Measurements from ENCODE around the gene FAM13A.

Gene FAM13A

DNA sequence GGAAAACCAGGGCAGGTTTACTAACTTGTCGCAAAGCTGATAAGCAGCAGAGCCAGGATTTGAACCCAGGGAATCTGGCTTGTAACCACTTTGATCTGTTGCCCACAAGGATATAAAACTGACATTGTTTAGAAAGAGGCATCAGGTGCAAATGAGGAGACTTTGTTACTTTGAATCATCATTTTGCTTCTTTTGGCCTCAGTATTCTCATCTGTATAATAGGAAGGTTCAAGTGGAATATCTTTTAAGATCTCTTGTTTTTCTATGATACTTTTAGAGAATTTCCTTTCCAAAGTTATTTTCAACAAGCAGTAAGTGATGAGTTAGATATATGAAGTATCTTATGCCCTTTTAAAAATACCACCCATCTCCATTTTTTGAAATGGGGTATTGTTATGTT, 301.5 kb downstream of the FAM13A start:
- no peak for DNase-seq (ENCODE audit: low read depth, low spot score)
- no peak overlapping the region for H3K4me3 ChIP-seq (ENCODE audit: low read depth, low read length)
- in situ Hi-C loops (cut with HindIII; ENCODE audit: low sequenced_read_pairs) = no loop called here
- TF ChIP-seq, protein P1, sequence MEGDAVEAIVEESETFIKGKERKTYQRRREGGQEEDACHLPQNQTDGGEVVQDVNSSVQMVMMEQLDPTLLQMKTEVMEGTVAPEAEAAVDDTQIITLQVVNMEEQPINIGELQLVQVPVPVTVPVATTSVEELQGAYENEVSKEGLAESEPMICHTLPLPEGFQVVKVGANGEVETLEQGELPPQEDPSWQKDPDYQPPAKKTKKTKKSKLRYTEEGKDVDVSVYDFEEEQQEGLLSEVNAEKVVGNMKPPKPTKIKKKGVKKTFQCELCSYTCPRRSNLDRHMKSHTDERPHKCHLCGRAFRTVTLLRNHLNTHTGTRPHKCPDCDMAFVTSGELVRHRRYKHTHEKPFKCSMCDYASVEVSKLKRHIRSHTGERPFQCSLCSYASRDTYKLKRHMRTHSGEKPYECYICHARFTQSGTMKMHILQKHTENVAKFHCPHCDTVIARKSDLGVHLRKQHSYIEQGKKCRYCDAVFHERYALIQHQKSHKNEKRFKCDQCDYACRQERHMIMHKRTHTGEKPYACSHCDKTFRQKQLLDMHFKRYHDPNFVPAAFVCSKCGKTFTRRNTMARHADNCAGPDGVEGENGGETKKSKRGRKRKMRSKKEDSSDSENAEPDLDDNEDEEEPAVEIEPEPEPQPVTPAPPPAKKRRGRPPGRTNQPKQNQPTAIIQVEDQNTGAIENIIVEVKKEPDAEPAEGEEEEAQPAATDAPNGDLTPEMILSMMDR (IDR thresholded peaks at IDR 0.05; ENCODE audit: low read depth, low read length) = no peak

DNA sequence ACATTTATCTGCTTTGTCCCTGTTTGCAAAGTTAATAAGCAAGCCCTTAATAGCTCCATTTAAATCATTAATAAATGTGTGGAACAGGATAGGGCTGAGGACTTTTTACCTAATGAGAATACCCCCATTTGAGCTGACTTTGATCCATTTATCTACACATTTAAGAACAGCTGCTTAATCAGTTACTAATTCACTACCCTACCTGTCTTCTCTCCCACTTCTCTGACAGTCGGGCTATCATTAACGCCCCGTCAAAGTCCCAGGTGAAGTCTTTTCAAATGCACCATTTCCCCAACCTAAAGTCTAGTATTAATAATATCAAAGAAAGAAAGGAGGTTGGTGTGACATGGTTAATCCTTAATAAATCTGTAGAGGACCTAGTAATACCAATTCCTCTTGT, 302.2 kb downstream of the FAM13A start:
- in situ Hi-C loops (cut with HindIII; ENCODE audit: low sequenced_read_pairs) = no loop called here
- TF ChIP-seq, protein P1 (IDR thresholded peaks at IDR 0.05; ENCODE audit: low read depth, low read length) = no peak
- no peak overlapping the region for H3K4me3 ChIP-seq (ENCODE audit: low read depth, low read length)
- no peak for DNase-seq (ENCODE audit: low read depth, low spot score)

DNA sequence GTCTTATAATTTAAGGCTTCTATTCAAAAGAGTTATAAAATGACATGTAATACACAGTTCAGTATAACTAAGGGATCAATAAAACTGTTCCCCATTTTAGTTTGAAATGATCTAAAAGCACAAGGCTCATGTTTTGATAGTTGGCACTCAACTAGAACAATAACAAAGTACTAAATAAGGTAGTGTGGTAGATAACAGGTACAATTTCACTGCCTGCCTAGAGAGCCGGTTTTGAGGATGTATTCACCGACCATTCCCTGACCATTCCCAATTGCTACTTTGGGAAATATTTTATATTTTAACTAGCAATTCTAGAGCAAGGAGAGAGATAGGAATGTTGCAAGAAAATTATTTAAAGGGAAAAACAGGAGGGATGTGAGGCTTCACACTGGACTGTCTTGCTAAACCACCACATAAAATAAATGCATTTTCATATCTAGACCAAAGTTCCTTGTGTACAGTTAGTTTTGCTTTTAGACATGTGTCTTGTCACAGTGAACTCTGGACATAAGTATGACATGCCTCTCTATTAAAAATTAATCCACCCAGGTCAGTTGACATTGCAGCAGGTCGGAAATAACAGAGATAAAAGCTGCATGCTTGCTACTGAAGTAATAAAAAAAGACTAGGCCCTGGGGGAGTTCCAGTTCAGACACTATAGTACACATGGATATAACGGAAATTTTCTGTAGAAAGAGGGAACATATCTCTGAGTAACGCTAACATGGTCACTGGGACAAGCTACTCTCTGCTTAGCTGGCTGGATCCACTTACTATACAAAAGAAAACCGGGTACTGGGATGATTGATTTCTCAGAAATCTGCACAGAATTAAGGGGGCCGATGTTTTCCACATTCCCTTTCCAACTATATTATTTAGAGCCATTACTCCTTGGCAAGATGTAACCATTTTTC, 303.1 kb downstream of the FAM13A start:
- TF ChIP-seq, protein P1 (IDR thresholded peaks at IDR 0.05; ENCODE audit: low read depth, low read length) = no peak
- no peak overlapping the region for H3K4me3 ChIP-seq (ENCODE audit: low read depth, low read length)
- no peak for DNase-seq (ENCODE audit: low read depth, low spot score)
- in situ Hi-C loops (cut with HindIII; ENCODE audit: low sequenced_read_pairs) = no loop called here

DNA sequence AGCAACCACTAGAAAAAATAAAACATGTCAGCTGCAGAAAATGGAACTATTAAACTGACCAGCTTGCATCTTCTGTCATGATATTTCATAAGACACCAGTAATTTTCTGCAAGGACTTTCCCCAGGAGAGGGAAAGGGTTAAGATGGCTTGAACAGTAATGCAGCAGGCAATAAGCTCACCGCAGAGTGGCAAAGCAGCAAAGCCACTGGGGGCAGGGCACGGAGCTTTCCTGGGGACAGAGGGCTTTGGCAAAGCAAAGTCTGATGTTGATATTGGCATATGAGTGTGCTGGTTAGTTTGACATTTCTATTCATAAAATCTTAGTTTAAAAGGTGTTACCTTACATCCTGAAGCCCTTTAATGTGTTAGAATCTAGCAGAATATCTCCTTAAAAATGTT, 304.2 kb downstream of the FAM13A start:
- TF ChIP-seq, protein P1 (IDR thresholded peaks at IDR 0.05; ENCODE audit: low read depth, low read length) = no peak
- no peak overlapping the region for H3K4me3 ChIP-seq (ENCODE audit: low read depth, low read length)
- DNase-seq (ENCODE audit: low read depth, low spot score) = no peak
- in situ Hi-C loops (cut with HindIII; ENCODE audit: low sequenced_read_pairs) = no loop called here

DNA sequence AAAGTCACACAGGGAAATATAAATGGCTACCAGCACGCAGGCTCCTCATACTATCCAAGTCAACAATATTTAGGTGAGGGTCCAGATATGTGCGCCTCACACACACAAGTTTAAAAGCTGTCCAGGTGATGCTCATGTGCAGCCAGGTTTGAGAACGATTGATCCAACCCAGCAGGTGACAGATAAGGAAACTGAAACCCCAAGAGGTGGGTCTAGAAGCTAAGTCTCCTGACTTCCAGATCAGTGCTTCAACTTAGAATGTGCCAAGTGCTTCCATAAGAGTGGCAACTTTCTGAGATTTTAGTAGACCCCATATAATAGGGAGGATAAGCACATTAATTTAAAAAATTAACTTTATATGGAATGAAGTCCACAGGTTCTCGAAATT, 304.9 kb downstream of the FAM13A start:
- DNase-seq (ENCODE audit: low read depth, low spot score) = no peak
- in situ Hi-C loops (cut with HindIII; ENCODE audit: low sequenced_read_pairs) = no loop called here
- no peak overlapping the region for H3K4me3 ChIP-seq (ENCODE audit: low read depth, low read length)
- TF ChIP-seq, protein P1 (IDR thresholded peaks at IDR 0.05; ENCODE audit: low read depth, low read length) = no peak

DNA sequence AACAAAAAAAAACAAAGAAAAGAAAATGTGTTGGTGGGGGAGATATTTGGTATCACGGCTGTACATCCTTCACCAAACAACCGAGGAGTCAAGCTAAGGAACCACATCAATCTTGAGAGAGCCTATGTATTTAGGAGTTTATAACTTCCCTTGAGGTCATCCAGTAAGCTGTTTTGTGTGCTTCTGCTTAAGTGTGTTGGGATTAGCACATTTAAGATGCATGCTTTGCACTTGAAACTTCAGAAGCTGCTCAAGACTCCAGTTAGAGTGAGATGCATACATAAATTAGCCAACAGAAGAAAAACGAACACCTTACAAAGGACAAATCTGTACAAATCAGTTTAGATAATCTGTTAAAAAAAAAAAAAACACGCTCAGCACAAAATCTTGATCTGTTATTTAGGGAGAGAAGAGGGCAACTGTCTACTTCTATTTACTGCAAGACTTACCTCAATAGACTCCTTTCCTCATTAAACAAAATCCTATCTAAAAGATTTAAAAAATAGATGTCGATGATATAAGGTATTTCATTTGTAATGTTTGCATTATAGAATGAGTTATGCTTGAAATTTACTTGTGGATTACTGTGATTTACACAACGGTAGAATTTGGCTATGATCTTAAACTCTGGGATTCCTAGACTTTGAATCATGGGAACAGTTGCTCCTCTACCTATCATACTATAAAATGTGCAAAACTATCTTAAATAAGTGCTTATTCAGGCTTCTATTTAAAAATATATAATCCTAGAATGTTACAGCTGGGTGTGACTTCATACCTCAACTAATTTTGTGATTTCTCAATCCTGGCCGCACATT, 305.5 kb downstream of the FAM13A start:
- DNase-seq (ENCODE audit: low read depth, low spot score) = no peak
- in situ Hi-C loops (cut with HindIII; ENCODE audit: low sequenced_read_pairs) = no loop called here
- H3K4me3 ChIP-seq (ENCODE audit: low read depth, low read length) = no peak overlapping the region
- TF ChIP-seq, protein P1 (IDR thresholded peaks at IDR 0.05; ENCODE audit: low read depth, low read length) = no peak

Data from astrocyte of the spinal cord (primary cell).